GM23338 (cell line): Measurements from ENCODE around the gene DMD. TPM values are rescaled to one million over a fixed set of nuclear protein-coding genes. Genes with fewer than 3 reads are reported as not detected.

Experiments used
- ATAC-seq: fragments of 200-7000 bp; cut with Tn5 transposase; 3 replicates; pipeline ENCODE4 v1.9.1; 2020
- DNase-seq: peaks from one replicate; pipeline ENCODE4 v3.0.0-alpha.2; 2015; ENCODE audit warnings: low spot score
- H2AFZ ChIP-seq: fragments of 200-600 bp; sonication (generic); 2 replicates; pipeline ENCODE4 v1.8.0; 2016; ENCODE audit warnings: antibody characterized with exemption, mild to moderate bottlenecking, moderate library complexity
- H3F3A ChIP-seq: fragments of 200-600 bp; sonication (generic); replicated peaks from 2 replicates; pipeline ENCODE4 v1.8.0; 2017; ENCODE audit warnings: antibody characterized with exemption, mixed run types, low read depth
- H3K27ac ChIP-seq: fragments of 200-600 bp; sonication (generic); 2 replicates; pipeline ENCODE4 v1.6.1; 2016; ENCODE audit warnings: low read depth
- H3K27me3 ChIP-seq: fragments of 200-600 bp; sonication (generic); 2 replicates; pipeline ENCODE4 v1.8.0; 2016; ENCODE audit warnings: mild to moderate bottlenecking, mixed run types, moderate library complexity; ENCODE audit not compliant: insufficient read depth
- H3K36me3 ChIP-seq: fragments of 200-600 bp; sonication (generic); 2 replicates; pipeline ENCODE4 v1.8.0; 2016; ENCODE audit warnings: mild to moderate bottlenecking; ENCODE audit not compliant: insufficient read depth
- H3K4me1 ChIP-seq: fragments of 200-600 bp; sonication (generic); 2 replicates; pipeline ENCODE4 v1.8.0; 2016; ENCODE audit warnings: mild to moderate bottlenecking, moderate library complexity; ENCODE audit not compliant: insufficient read depth
- H3K4me2 ChIP-seq: fragments of 200-600 bp; sonication (generic); 2 replicates; pipeline ENCODE4 v1.7.1; 2017; ENCODE audit warnings: mixed run types
- H3K4me3 ChIP-seq: fragments of 200-600 bp; sonication (generic); 2 replicates; pipeline ENCODE4 v1.6.1; 2016; ENCODE audit warnings: mixed run types
- H3K79me2 ChIP-seq: fragments of 200-600 bp; sonication (generic); replicated peaks from 2 replicates; pipeline ENCODE4 v1.8.0; 2017; ENCODE audit warnings: mild to moderate bottlenecking; ENCODE audit not compliant: insufficient read depth
- H3K9me2 ChIP-seq: fragments of 200-600 bp; sonication (generic); 2 replicates; pipeline ENCODE4 v1.8.0; 2017; ENCODE audit not compliant: insufficient read depth
- H4K20me1 ChIP-seq: fragments of 200-600 bp; sonication (generic); replicated peaks from 2 replicates; pipeline ENCODE4 v1.8.0; 2017; ENCODE audit warnings: mild to moderate bottlenecking; ENCODE audit not compliant: insufficient read depth
- H3K27ac Mint-ChIP-seq: 2 replicates; pipeline ENCODE4 v1.8.0; 2020; ENCODE audit warnings: inconsistent platforms, mild to moderate bottlenecking, moderate library complexity, mixed read lengths
- H3K27me3 Mint-ChIP-seq: 3 replicates; pipeline ENCODE4 v1.8.0; 2022; ENCODE audit warnings: low read depth, mild to moderate bottlenecking, moderate library complexity, mixed read lengths, inconsistent platforms; ENCODE audit not compliant: insufficient read depth, poor library complexity
- H3K36me3 Mint-ChIP-seq: 3 replicates; pipeline ENCODE4 v1.8.0; 2021; ENCODE audit warnings: low read depth, mild to moderate bottlenecking, inconsistent platforms, moderate library complexity, mixed read lengths
- H3K4me1 Mint-ChIP-seq: 3 replicates; pipeline ENCODE4 v1.8.0; 2020; ENCODE audit warnings: mild to moderate bottlenecking, inconsistent platforms, mixed read lengths
- H3K4me3 Mint-ChIP-seq: 3 replicates; pipeline ENCODE4 v1.8.0; 2021; ENCODE audit warnings: moderate library complexity, mild to moderate bottlenecking, inconsistent platforms, mixed read lengths
- H3K9me3 Mint-ChIP-seq: 3 replicates; pipeline ENCODE4 v1.8.0; 2020; ENCODE audit warnings: moderate library complexity, mild to moderate bottlenecking, inconsistent platforms, mixed read lengths
- CREB1 ChIP-seq: fragments of 250-450 bp; sonication (Bioruptor Pico); IDR thresholded peaks from 2 replicates; pipeline ENCODE4 v1.5.0; 2020; ENCODE audit warnings: low read depth, mild to moderate bottlenecking, moderate library complexity
- ETS1 ChIP-seq: IDR thresholded peaks from 2 replicates; pipeline ENCODE4 v1.6.1; 2016; ENCODE audit warnings: antibody characterized with exemption
- NANOG ChIP-seq: IDR thresholded peaks from 2 replicates; pipeline ENCODE4 v1.6.1; 2016; ENCODE audit warnings: antibody characterized with exemption, borderline replicate concordance
- POLR2AphosphoS5 ChIP-seq: IDR thresholded peaks from 2 replicates; pipeline ENCODE4 v1.6.1; 2016; ENCODE audit warnings: antibody characterized with exemption, low read depth
- REST ChIP-seq: IDR thresholded peaks from one replicate; pipeline ENCODE4 v1.6.1; 2018; ENCODE audit warnings: antibody characterized with exemption; ENCODE audit not compliant: unreplicated experiment
- ZNF114 ChIP-seq: fragments of 250-450 bp; sonication (Bioruptor Pico); IDR thresholded peaks from 2 replicates; pipeline ENCODE4 v1.5.0; 2020; ENCODE audit warnings: mild to moderate bottlenecking, moderate library complexity
- ZNF331 ChIP-seq: fragments of 250-450 bp; sonication (Bioruptor Pico); IDR thresholded peaks from 2 replicates; pipeline ENCODE4 v1.5.0; 2020; ENCODE audit warnings: low read depth, mild to moderate bottlenecking, moderate library complexity
- ZNF462 ChIP-seq: fragments of 250-450 bp; sonication (Bioruptor Pico); IDR thresholded peaks from 2 replicates; pipeline ENCODE4 v1.5.0; 2020; ENCODE audit warnings: mild to moderate bottlenecking, moderate library complexity
- polyA plus RNA-seq: library from polyadenylated mRNA; unstranded; fragments of >200 nt; fragmentation: Nextera tagmentation; extraction: Ambion mirVana; gene quantifications from 2 replicates; pipeline ENCODE4 v1.2.1, GENCODE V29; 2016
- total RNA-seq: library from RNA; depleted of rRNA; stranded (reverse); fragments of >200 nt; shearing (Covaris generic); gene quantifications from 2 replicates; pipeline ENCODE4 v1.2.3, GENCODE V29; 2014

The DMD gene
- total and polyA plus RNA-seq, 2 experiments from 2014 or later: 4.5 to 7.6 TPM

DNA sequence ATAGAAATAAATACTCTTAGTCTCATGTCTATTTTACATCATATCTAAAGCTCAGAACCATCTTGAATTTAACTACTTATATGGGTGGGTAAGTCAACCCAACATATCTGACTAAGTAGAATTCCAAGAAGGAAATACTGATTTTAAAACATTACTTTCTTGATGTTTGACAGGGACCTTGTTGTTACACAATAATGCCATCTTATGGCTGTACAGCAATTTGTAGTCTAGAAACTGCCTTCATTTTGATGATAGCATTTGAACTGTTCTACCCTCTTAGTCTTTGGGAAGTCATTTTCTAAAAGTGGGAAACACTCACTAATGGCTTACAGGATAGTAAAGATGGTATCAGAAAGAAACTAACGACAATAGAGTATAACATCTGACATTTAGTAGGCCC, 929.5 kb downstream of the DMD start:
- H3K27ac Mint-ChIP-seq: no peak overlapping the region
- DNase-seq (no peak), ATAC-seq (no peak)
- Histone ChIP-seq H4K20me1 (no peaks in the 10 kb centered on the region), H3K9me2 (no peaks in the 10 kb centered on the region), H3K4me3 (no peak overlapping the region), H2AFZ (no peak overlapping the region), H3K4me1 (no peaks in the 10 kb centered on the region), H3K4me2 (no peak overlapping the region), H3K36me3 (no peaks in the 10 kb centered on the region), H3K27me3 (no peaks in the 10 kb centered on the region), H3K27ac (no peak overlapping the region), H3K79me2 (no peaks in the 10 kb centered on the region), H3F3A (no peaks in the 10 kb centered on the region)
- H3K27me3 Mint-ChIP-seq: no peaks in the 10 kb centered on the region
- no peaks in the 10 kb centered on the region for H3K4me1 Mint-ChIP-seq
- no peaks in the 10 kb centered on the region for H3K9me3 Mint-ChIP-seq
- H3K36me3 Mint-ChIP-seq: no peaks in the 10 kb centered on the region
- TF ChIP-seq ZNF462: no peak
- no peak for TF ChIP-seq ZNF331 (CRISPR knock-in tag)
- no peak for TF ChIP-seq POLR2AphosphoS5
- TF ChIP-seq ZNF114: no peak
- TF ChIP-seq NANOG: no peak
- TF ChIP-seq REST: no peak
- no peak for TF ChIP-seq ETS1
- TF ChIP-seq CREB1 (CRISPR knock-in tag): no peak
- no peak overlapping the region for H3K4me3 Mint-ChIP-seq
